Measurements from ENCODE around the gene SETD4. TPM values are rescaled to one million over a fixed set of nuclear protein-coding genes. Genes with fewer than 3 reads are reported as not detected.

The SETD4 gene
- total RNA-seq, 1 donor from 2014 or later, result 35.9 TPM

- Histone ChIP-seq H3K27me3 (no peaks in the 10 kb centered on the region), H3K4me3 (no peak overlapping the region), H3K27ac (no peak overlapping the region), H3K4me1 (no peaks in the 10 kb centered on the region), H3K36me3 (no peaks in the 10 kb centered on the region), H3K9me3 (no peaks in the 10 kb centered on the region)
- TF ChIP-seq, protein P1, sequence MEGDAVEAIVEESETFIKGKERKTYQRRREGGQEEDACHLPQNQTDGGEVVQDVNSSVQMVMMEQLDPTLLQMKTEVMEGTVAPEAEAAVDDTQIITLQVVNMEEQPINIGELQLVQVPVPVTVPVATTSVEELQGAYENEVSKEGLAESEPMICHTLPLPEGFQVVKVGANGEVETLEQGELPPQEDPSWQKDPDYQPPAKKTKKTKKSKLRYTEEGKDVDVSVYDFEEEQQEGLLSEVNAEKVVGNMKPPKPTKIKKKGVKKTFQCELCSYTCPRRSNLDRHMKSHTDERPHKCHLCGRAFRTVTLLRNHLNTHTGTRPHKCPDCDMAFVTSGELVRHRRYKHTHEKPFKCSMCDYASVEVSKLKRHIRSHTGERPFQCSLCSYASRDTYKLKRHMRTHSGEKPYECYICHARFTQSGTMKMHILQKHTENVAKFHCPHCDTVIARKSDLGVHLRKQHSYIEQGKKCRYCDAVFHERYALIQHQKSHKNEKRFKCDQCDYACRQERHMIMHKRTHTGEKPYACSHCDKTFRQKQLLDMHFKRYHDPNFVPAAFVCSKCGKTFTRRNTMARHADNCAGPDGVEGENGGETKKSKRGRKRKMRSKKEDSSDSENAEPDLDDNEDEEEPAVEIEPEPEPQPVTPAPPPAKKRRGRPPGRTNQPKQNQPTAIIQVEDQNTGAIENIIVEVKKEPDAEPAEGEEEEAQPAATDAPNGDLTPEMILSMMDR (IDR thresholded peaks at IDR 0.05), result no peak
- intact Hi-C loops (cut with DNase I), result no loop called here
- DNase-seq (ENCODE audit: low spot score in 2 of 2), result no peak
These were observed 56.5 kb downstream of the SETD4 start for GRCh38 chr21:36003776-36004175.

- Histone ChIP-seq H3K27ac (no peak overlapping the region), H3K36me3 (no peaks in the 10 kb centered on the region), H3K4me3 (no peak overlapping the region), H3K27me3 (no peaks in the 10 kb centered on the region), H3K4me1 (no peaks in the 10 kb centered on the region), H3K9me3 (no peaks in the 10 kb centered on the region)
- DNase-seq (ENCODE audit: low spot score in 2 of 2), result no peak
- TF ChIP-seq, protein P1 (IDR thresholded peaks at IDR 0.05), result no peak
- intact Hi-C loops (cut with DNase I), result no loop called here
These were observed 64.1 kb downstream of the SETD4 start for GRCh38 chr21:35996217-35996616.

- no peak for DNase-seq (ENCODE audit: low spot score in 2 of 2)
- Histone ChIP-seq H3K4me1 (no peaks in the 10 kb centered on the region), H3K27me3 (no peaks in the 10 kb centered on the region), H3K36me3 (no peaks in the 10 kb centered on the region), H3K9me3 (no peaks in the 10 kb centered on the region), H3K27ac (no peak overlapping the region), H3K4me3 (no peak overlapping the region)
- intact Hi-C loops (cut with DNase I), result no loop called here
- TF ChIP-seq, protein P1 (IDR thresholded peaks at IDR 0.05), result no peak
These were observed 64.7 kb downstream of the SETD4 start for GRCh38 chr21:35995522-35996088.

DNA sequence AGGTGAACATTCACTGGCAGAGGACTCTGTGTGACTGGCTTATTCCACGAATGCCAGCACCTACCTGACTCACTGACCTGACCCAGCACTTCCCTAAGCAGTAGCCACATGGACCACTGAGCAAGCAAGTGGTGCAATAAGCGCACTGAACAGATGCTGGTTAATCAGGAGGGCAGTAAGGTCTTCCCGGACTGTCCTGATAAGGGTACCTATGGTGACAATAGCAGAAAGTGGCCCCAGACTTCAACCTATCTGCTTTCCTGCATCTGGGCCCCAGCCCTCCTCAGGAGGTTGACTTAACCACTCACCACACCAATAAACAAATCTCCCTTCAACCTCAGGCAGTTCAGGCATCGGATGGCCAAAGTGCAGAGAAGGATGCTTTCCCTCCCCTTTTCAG is 65.7 kb downstream of the SETD4 start:
- Histone ChIP-seq H3K4me1 (no peaks in the 10 kb centered on the region), H3K27me3 (no peaks in the 10 kb centered on the region), H3K36me3 (no peaks in the 10 kb centered on the region), H3K9me3 (no peaks in the 10 kb centered on the region), H3K4me3 (no peak overlapping the region), H3K27ac (no peak overlapping the region)
- no peak for DNase-seq (ENCODE audit: low spot score in 2 of 2)
- TF ChIP-seq, protein P1 (IDR thresholded peaks at IDR 0.05), result no peak
- intact Hi-C loops (cut with DNase I), result no loop called here

- intact Hi-C loops (cut with DNase I), result no loop called here
These were observed 66.3 kb downstream of the SETD4 start for GRCh38 chr21:35993875-35994490.

More at GRCh38 chr21:35993875-35994490, 66.3 kb downstream of the SETD4 start:
- TF ChIP-seq, protein P1 (IDR thresholded peaks at IDR 0.05), result no peak
- H3K27me3 ChIP-seq, result no peaks in the 10 kb centered on the region
- no peaks in the 10 kb centered on the region for H3K4me1 ChIP-seq
- no peaks in the 10 kb centered on the region for H3K9me3 ChIP-seq
- no peak overlapping the region for H3K27ac ChIP-seq
- no peak overlapping the region for H3K4me3 ChIP-seq
- DNase-seq (ENCODE audit: low spot score in 2 of 2), result no peak
- no peaks in the 10 kb centered on the region for H3K36me3 ChIP-seq

All from ascending aorta (tissue), 2 donors.